HG03139 (cell line): ENCODE measurements around the gene GRK2.

Experiments
- ATAC-seq: cut with Tn5 transposase; IDR thresholded peaks from one replicate; pipeline ENCODE4 v1.9.1; 2021; ENCODE audit not compliant: unreplicated experiment

Gene GRK2

DNA sequence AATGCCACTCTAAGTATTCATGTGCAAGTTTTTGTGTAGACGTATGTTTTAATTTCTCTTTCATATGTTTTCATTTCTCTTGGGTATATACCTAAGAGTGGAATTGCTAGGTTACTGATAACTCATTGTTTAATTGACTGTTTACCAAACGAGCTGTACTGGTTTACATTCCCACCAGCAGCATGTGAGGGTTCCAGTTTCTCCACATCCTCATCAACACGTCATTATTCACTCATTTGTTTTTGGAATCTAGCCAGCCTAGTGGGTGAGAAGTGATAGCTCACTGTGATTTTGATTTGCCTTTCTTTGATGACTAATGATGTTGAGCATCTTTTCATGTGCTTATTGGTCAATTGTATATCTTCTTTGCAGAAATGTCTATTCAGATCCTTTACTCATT is 26.8 kb downstream of the GRK2 start:
- ATAC-seq: no peak

DNA sequence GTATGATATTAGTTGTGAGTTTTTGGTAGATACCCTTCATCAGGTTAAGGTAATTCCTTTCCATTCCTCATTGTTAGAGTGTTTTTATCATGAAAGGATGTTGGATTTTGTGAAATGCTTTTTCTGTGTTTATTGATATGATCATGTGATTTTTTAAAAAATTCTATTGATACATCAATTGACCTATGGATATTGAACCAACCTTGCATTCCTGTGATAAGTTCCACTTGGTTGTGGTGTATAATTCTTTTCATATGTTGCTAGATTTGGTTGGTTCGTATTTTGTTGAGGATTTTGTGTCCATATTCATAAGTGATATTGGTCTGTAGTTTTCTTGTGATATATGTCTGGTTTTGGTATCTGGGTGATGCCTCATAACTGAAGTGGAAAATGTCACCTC is 29.6 kb downstream of the GRK2 start:
- no peak for ATAC-seq

DNA sequence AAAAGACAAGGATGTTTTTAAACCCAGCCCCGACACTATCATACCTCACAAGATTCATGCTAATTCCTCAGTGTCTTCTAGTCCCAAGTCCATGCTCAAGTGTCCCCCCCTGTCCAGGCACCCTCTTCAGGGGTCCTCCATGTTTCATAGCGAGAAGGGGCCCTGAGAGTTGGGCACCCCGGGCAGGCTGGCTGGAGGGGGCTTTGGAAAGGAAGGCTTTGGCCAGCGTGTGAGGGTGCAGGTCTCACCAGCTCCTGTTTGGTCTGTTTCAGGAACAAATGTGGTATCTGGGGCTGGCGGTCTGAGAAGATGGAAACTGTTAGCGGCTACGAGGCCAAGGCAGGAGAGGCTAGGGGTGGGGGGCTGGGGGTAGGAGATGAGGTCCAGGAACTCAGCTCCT is 32.5 kb downstream of the GRK2 start:
- ATAC-seq: no peak

DNA sequence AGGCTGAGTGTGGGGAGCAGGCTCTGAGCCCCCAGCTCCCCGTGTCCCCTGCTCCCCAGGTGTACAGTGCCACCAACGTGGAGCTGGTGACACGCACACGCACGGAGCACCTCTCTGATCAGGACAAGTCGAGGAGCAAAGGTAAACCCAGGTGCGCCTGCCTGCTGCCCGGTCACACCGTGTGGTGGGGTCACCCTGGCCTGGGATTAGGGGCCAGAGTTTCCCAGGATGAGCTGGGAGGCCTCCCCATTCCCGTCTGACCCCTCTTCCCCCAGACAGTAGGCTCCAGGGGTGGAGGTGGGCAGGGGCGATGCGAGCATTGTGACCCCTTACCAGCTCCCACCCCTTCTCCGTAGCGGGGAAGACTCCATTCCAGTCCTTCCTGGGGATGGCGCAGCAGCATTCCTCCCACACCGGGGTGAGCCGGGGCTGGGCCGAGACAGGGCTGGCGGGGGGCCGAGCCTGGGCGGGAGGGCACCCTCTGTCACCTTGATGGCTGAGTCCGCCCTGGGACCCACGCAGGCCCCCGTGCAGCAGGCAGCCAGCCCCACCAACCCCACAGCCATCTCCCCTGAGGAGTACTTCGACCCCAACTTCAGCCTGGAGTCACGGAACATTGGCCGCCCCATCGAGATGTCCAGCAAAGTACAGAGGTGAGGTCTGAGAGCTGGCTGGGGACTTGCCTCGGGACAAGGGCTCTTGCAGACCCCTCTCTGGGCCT is 33.4 kb downstream of the GRK2 start:
- no peak for ATAC-seq

DNA sequence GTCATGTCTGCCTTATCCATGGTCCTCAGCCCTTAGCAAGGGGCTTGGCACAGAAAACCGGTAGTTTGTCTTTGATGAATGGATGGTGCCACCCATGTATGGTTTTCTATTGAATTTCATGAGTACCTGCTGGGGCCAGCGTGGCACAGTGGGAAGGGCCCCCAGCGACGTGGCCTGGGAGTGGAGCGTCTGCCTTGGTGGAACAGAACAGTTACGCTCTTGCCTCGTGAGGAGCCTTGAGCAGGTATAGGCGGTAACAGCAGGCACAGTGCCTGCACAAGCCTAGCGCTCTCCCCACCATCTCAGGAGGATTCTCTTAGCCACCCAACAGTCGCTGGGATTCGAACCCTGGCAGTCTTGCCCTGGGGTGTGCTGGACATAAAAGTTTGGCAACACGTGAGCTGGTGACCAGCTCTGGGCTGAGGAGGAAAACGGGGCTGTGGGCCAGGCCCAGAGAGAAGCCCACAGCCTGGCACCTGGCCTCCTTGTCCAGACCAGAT is 34.0 kb downstream of the GRK2 start:
- no peak for ATAC-seq

DNA sequence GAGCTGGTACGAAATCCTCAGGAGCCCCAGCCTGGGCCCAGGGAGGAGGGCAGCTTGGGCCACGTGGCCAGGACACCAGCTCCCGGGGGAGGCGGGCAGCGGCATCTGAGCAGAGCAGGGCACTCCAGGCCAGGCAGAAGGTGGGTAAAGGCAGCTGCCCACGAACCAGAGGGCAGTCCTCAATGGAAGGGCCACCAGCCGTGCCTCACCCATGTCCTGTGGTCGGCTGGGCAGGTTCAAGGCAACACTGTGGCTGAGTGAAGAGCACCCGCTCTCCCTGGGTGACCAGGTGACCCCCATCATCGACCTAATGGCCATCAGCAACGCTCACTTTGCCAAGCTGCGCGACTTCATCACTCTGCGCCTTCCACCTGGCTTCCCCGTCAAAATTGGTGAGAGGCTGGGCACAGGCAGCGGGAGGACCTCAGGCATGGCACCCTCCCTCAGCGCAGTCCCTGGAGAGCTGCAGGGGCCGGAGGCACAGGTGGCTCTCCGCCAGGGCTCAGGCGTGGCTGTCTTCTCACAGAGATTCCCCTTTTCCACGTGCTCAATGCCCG is 34.6 kb downstream of the GRK2 start:
- no peak for ATAC-seq

DNA sequence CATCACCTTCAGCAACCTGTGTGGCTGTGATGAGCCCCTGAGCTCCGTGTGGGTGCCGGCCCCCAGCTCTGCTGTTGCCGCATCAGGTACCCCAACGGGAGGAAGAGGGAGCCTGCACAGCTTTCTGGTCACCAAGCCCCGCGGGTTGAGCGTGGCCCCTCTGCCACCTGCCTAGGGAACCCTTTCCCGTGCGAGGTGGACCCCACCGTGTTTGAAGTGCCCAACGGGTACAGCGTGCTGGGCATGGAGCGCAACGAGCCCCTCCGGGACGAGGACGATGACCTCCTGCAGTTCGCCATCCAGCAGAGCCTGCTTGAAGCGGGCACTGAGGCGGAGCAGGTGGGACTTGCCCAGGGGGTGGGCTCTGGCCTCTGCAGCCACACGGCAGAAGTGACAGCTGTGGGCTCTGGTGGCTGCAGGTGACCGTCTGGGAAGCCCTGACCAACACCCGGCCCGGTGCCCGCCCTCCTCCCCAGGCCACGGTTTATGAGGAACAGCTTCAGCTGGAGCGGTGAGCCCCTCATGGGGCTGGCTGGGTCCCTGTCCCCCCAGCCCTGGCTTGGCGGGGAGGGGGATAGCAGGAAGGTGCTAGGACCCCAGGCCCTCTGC is 35.1 kb downstream of the GRK2 start:
- no peak for ATAC-seq

DNA sequence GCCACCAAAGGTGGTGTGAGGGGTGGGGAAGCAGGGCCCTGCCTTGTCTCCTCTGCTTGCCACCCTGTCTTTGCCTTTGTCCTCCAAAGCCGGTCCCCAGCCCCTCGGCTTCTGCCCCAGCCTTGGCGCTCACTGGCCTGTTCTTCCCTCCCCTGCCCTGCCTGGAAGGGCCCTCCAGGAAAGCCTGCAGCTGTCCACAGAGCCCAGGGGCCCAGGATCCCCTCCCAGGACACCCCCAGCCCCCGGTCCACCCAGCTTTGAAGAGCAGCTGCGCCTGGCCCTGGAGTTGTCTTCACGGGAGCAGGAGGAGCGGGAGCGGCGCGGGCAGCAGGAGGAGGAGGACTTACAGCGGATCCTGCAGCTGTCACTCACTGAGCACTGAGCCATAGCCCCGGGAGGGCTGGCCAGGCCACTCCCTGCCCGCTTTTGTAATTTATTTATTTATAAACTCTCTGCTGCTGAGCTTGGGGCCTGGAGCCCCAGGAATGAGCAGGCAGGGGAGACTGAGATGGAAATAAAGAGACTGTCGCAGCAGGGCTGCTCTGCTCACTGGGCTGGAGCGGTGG is 35.8 kb downstream of the GRK2 start:
- ATAC-seq: no peak

DNA sequence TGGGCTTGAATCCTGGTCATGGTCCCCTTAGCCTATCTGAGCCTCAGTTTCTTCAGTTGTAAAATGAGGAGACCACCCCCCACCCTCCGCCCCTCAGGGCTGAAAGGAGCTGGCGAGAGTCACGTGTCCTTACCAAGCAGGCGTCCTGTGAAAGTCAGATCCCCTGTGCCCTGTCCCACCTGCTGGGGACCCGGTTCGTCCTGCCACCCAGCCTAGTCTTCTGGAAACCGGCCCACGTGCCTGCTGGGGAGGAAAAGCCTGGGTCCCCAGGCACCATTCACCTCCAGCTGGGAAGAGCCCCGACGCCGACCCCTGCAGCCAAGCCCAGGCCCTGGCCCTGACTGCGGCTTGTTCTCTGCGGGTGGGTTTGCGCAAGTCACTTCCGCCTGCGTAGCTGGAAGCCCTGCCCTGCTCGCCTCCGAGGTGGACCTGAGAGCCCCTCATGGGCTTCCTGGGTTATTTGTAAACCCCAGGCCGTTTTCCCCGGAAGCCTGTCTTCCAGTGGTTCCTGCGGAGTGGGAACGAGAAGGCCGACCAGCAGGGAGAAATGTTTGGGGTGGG is 36.4 kb downstream of the GRK2 start:
- no peak for ATAC-seq

DNA sequence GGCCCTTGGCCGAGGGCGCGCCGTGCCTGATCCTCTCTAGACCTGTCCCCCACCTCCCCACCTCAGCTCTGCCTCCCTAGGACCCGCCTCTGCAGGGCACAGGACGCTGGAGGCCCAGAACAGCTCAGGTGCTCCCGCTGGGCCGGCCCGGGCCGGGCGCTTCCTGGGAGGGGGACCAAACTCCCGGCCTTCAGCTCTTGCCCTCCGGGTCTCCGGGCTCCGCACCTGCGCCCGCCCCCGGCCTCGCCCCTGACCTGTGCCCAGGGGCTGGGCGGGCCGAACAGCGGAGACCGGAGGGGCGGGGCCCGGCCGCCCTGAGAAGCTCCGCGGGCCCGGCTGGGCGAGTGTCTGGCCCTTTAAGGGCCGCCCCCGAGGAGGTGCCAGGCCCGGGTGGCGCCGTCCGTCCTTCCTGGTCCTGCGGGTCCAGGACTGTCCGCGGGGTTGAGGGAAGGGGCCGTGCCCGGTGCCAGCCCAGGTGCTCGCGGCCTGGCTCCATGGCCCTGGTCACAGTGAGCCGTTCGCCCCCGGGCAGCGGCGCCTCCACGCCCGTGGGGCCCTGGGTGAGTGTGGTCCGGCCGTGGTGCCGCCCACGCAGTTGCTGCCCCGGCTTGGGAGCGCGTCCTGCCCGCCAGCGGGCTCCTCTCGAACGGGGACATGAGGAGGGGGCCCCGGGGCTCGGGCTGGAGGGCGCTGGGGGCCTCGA is 37.0 kb downstream of the GRK2 start, which contains the start of gene SSH3:
Gene SSH3 (plus strand): TSS at position 399 of the 703 bp plus-strand sequence. CDS start 96 bp downstream, at position 495.
- no peak for ATAC-seq

DNA sequence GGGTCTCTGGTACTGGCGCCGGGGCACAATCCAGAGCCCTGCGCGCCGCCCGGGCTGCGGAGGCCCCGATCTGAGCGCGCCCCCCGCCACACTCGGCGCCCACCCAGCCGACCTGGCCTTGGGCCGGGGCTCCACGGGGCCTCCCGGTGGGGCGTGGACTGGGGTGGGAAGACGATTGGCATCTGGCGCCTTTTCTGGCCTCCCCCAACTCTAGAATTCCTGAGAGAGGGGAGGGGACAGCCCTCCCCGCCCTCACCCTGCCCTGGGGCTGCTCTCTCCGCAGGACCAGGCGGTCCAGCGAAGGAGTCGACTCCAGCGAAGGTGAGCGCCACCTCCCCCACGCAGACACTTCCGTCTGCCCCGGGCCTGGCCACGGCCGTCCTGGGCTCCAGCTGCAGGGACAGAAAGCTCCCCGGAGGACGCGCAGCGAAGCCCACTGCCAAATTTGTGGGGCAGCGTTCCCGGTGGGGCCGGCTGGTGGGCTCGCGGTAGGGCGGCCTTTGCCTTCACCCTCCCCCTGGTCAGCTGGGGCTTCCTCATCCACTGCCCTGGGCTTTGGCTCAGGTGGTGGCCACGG is 37.6 kb downstream of the GRK2 start:
- no peak for ATAC-seq

DNA sequence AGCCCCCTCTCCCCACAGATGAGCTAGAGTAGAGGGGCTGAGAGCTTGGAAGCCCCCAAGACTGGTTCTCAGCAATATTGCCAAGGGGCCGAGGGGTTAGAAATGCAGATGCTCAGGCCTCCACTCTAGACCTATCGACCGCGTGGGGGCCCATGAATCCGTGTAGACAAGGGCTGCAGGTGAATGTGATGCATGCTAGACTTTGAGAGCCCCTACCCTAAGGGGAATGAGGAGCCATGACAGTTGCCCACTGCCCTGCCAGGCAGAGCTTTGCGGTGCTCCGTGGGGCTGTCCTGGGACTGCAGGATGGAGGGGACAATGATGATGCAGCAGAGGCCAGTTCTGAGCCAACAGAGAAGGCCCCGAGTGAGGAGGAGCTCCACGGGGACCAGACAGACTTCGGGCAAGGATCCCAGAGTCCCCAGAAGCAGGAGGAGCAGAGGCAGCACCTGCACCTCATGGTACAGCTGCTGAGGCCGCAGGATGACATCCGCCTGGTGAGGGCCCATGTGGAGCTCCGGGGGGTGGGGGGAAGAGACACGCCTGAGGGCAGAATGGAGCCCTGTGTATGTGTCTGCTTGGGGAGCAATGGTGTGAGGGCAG is 38.3 kb downstream of the GRK2 start:
- ATAC-seq: no peak

DNA sequence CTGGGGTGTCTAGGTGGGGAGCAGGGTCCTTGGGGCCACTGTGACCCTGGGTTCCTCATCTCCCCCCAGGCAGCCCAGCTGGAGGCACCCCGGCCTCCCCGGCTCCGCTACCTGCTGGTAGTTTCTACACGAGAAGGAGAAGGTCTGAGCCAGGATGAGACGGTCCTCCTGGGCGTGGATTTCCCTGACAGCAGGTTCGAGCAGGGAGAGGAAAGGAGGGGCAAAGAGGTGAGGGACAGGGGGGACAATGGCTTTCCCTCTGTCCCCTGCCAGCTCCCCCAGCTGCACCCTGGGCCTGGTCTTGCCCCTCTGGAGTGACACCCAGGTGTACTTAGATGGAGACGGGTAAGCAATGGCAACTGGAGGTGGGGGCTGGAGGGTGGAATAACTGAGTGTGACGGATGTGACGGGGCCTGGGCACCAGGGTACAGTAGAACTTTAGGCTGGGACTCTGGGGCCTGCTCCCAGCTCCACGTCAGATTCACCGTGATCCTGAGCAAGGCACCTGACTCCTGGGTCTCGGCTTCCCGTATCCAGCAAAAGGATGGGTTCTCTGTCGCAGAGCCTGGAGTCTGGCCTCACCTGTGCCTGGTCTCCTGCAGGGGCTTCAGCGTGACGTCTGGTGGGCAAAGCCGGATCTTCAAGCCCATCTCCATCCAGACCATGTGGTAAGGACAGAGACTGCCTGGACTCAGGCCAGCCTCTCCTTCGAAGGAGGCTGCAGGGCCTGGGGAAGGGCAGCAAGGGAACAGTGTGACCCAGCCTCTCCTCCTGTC is 40.7 kb downstream of the GRK2 start:
- ATAC-seq: no peak

DNA sequence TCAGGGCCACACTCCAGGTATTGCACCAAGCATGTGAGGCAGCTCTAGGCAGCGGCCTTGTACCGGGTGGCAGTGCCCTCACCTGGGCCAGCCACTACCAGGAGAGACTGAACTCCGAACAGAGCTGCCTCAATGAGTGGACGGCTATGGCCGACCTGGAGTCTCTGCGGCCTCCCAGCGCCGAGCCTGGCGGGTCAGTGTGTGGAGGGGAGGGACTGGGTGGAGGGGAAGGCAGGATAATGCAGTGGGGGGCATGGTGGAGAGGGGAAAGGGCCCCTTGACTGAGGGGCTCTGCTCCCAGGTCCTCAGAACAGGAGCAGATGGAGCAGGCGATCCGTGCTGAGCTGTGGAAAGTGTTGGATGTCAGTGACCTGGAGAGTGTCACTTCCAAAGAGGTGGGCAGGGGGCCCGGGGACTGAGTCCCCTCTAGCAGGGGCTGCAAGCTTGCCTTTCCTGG is 41.3 kb downstream of the GRK2 start:
- ATAC-seq: no peak

DNA sequence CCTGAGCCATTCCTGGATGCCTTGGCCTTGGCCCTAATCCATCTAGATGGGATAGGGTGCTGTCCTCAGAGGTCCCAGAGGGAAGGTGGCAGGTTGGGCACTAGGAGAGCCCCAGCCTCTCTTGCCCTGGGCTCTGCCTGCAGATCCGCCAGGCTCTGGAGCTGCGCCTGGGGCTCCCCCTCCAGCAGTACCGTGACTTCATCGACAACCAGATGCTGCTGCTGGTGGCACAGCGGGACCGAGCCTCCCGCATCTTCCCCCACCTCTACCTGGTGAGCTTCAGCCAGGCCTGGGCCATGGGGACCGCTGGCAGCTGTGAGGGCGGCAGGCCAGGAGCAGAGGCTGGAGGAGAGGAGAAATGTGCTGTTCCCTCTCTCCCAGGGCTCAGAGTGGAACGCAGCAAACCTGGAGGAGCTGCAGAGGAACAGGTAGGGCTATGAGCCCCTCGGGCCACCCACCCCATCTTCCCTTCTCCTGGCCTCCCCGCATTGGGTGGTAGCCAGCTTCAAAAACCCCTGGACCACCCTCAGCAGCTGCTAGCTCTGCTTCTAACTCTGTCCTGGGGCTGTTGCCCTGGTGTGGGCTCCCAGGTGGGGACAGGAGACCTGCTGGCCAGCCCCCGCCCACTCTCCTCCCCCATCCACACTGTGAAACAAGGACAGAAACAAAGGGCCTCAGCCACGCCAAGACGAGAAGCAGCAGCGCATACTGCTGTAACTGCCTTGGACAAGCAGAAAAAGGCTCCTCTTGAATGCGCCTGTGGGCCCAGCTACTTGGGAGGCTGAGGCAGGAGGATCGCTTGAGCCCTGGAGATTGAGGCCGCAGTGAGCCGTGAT is 42.0 kb downstream of the GRK2 start:
- ATAC-seq: no peak

DNA sequence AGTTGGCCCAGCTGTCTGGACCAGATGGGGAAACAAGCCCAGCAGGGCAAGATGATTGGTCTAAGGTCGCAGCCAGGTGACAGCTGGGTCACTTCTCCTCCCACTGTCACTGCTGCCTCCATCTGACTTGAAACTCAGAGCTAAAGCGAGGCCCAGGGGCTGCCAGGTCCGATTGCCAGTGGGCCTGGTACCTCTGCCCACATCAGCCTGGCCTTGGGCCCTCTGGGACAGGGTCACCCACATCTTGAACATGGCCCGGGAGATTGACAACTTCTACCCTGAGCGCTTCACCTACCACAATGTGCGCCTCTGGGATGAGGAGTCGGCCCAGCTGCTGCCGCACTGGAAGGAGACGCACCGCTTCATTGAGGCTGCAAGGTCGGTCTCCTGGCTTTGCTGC is 42.9 kb downstream of the GRK2 start:
- no peak for ATAC-seq

DNA sequence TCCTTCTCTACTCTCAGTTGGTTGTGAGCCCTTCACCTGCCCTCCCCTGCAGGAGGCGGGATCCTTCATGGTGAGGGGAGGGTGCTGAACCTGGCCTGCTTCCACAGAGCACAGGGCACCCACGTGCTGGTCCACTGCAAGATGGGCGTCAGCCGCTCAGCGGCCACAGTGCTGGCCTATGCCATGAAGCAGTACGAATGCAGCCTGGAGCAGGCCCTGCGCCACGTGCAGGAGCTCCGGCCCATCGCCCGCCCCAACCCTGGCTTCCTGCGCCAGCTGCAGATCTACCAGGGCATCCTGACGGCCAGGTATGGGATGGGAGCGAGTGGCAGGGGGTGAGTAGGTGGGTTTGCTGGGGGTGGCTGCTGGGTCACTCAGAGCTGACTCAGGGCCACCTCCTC is 43.4 kb downstream of the GRK2 start:
- no peak for ATAC-seq

DNA sequence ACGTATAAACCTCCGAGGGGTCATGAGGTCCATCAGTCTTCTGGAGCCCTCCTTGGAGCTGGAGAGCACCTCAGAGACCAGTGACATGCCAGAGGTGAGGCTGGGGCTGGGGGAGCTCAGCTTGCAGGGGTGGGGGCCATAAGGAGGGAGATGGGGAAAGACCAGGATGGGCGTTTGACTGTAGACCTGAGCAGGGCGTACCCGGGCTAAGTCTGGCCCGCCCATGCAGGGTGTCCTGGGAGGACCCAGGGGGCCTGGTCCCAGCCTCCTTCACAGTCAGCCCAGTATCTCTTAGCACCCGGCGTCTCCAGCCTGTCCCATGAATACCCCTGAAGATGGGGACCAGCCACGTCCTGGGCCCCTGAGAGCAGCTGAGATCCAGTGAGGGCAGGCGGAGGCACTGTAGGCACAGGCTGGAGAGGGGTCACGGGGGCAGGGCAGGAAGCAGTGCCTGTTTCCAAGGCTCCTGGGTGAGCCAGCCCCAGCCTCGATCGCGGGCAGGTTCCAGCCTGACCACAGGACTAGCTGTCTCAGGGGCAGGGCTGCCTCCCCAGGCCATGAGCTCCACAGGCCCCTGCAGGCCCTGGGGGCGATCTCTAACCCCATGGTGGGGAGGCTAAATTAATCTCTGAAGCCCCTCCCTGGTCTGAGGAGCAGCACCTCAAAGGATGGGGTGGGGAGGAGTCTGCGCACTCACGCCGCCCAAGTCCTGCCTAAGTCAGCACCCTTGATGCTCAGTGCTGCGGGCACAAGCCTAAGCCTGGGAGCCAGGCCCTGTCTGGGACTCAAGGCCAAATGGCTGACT is 44.2 kb downstream of the GRK2 start:
- ATAC-seq: no peak
